ENCODE data around the gene DDHD1. TPM values are rescaled to one million over a fixed set of nuclear protein-coding genes. Genes with fewer than 3 reads are reported as not detected.

DDHD1 gene
- total RNA-seq, 1 experiment from 2014 or later, result 15.7 TPM

GRCh38 chr14:53153702-53154112, 584 bp upstream of the DDHD1 start:
- Histone ChIP-seq H3K79me2 (ENCODE audit: insufficient read depth, low read length) (peaks cover 7% of the 10 kb centered on the region; the same call in 1 of the 2 replicates), H2BK5ac (ENCODE audit: insufficient read length, low read length) (no peak overlapping the region), H3K4ac (ENCODE audit: low read depth, low read length) (no peak overlapping the region), H3T11ph (ENCODE audit: low read length) (no peak overlapping the region), H3K9ac (ENCODE audit: extremely low read depth, insufficient read length, low read length) (peak overlapping the region; percentile 1), H3K4me2 (ENCODE audit: insufficient read depth, insufficient read length, low read length) (peak overlapping the region; percentile 25), H3K23me2 (ENCODE audit: insufficient read length, low read depth, low read length, poor library complexity, severe bottlenecking) (peaks cover 12% of the 10 kb centered on the region), H3K23ac (ENCODE audit: insufficient read length, low read depth, low read length) (no peak overlapping the region), H3K27ac (ENCODE audit: insufficient read length, low read depth, low read length) (no peak overlapping the region), H3K18ac (ENCODE audit: insufficient read length, low read depth, low read length) (peak overlapping the region; percentile 19), H2AK5ac (ENCODE audit: insufficient read length, low read length) (no peak overlapping the region), H4K20me1 (ENCODE audit: control insufficient read depth, insufficient read depth, insufficient read length) (no peaks in the 10 kb centered on the region), H3K56ac (ENCODE audit: insufficient read length, low read depth, low read length) (no peak overlapping the region), H3K14ac (ENCODE audit: insufficient read depth, low read length) (peak overlapping the region; percentile 67; the same call in 1 of the 2 replicates), H3K79me1 (ENCODE audit: insufficient read depth, low read depth, low read length, poor library complexity, severe bottlenecking) (no peaks in the 10 kb centered on the region), H2AFZ (ENCODE audit: low read length) (peak overlapping the region; percentile 17), H3K27me3 (ENCODE audit: insufficient read depth, low read length) (no peaks in the 10 kb centered on the region), H4K5ac (ENCODE audit: insufficient read length, low read depth, low read length) (no peak overlapping the region), H3K9me3 (ENCODE audit: control insufficient read depth, low read depth, low read length) (no peaks in the 10 kb centered on the region), H2BK15ac (ENCODE audit: low read depth, low read length) (no peak overlapping the region), H2BK12ac (ENCODE audit: insufficient read length, low read depth, low read length) (no peak overlapping the region), H2BK20ac (ENCODE audit: low read depth, low read length, poor library complexity, severe bottlenecking) (no peak overlapping the region), H4K8ac (replicated peaks; ENCODE audit: insufficient read length, low read depth, low read length) (no peak overlapping the region), H2BK120ac (ENCODE audit: low read depth, low read length, poor library complexity, severe bottlenecking) (no peak overlapping the region), H4K91ac (ENCODE audit: insufficient read length, low read depth, low read length) (no peak overlapping the region), H3K4me1 (ENCODE audit: insufficient read depth, low read length) (no peaks in the 10 kb centered on the region; the same call in 1 of the 2 replicates)
- H3K27me3 Mint-ChIP-seq (ENCODE audit: low read depth), result peaks cover 3% of the 10 kb centered on the region; the same call in 1 of the 2 replicates
- peak overlapping the region in 2 of 3 experiments; percentile 72 to 76; a peak in 4 of 7 replicates for H3K27ac Mint-ChIP-seq
- peaks cover 0 to 3% of the 10 kb centered on the region in 2 experiments; a peak in 1 of 5 replicates for H3K9me3 Mint-ChIP-seq
- H3K4me1 Mint-ChIP-seq, result peaks cover 20 to 27% of the 10 kb centered on the region in 2 experiments
- no CpG with 5 or more reads among the region's 4 CpGs for WGBS (ENCODE audit: extremely low coverage, insufficient read length, low lambda C conversion rate)
- peaks cover 0 to 2% (median 0%) of the 10 kb centered on the region in 3 experiments; a peak in 2 of 7 replicates for H3K36me3 Mint-ChIP-seq (ENCODE audit: insufficient read depth in 1 of 3, low read depth in 3 of 3)
- TF ChIP-seq CTCF (conservative IDR thresholded peaks at IDR 0.05), result no peak
- no peak for DNase-seq
- peak overlapping the region; percentile 71 to 91 for H3K4me3 Mint-ChIP-seq
